ENCODE results near the gene STRN3.
"Not testable (repeated sequence)": the region's sequence is repeated elsewhere in the genome, so short reads cannot be mapped to it uniquely, and the experiment has no call there.

STRN3 gene

GRCh38 chr14:31024577-31025366, 1.4 kb downstream of the STRN3 start:
- DNase-seq (ENCODE audit: low spot score in 2 of 2) (no peak), ATAC-seq (ENCODE audit: low read depth) (no peak)
- Mint-ChIP-seq H3K36me3 (peaks cover 7% of the 10 kb centered on the region), H3K4me1 (peaks cover 25% of the 10 kb centered on the region), H3K27ac (peak overlapping the region; percentile 97), H3K4me3 (peak overlapping the region; percentile 95), H3K9me3 (no peaks in the 10 kb centered on the region), H3K27me3 (no peaks in the 10 kb centered on the region)

GRCh38 chr14:31024010-31024480, 2.1 kb downstream of the STRN3 start:
- Mint-ChIP-seq H3K27me3 (no peaks in the 10 kb centered on the region), H3K4me3 (no peak overlapping the region), H3K4me1 (peaks cover 25% of the 10 kb centered on the region), H3K27ac (peak overlapping the region; percentile 57), H3K36me3 (peaks cover 7% of the 10 kb centered on the region), H3K9me3 (no peaks in the 10 kb centered on the region)
- ATAC-seq (ENCODE audit: low read depth) (no peak), DNase-seq (ENCODE audit: low spot score in 2 of 2) (no peak)

- ATAC-seq (ENCODE audit: low read depth) = no peak
- no peak for DNase-seq (ENCODE audit: low spot score in 2 of 2)
- H3K27me3 Mint-ChIP-seq = no peaks in the 10 kb centered on the region
- no peak overlapping the region for H3K4me3 Mint-ChIP-seq
- H3K9me3 Mint-ChIP-seq = no peaks in the 10 kb centered on the region
- peaks cover 7% of the 10 kb centered on the region for H3K36me3 Mint-ChIP-seq
- peak overlapping the region; percentile 50 for H3K27ac Mint-ChIP-seq
- peaks cover 25% of the 10 kb centered on the region for H3K4me1 Mint-ChIP-seq
These were observed 3.8 kb downstream of the STRN3 start for GRCh38 chr14:31022386-31022785.

GRCh38 chr14:31021576-31021949, 4.6 kb downstream of the STRN3 start:
- DNase-seq (ENCODE audit: low spot score in 2 of 2) = no peak
- peaks cover 19% of the 10 kb centered on the region for H3K4me1 Mint-ChIP-seq
- no peaks in the 10 kb centered on the region for H3K27me3 Mint-ChIP-seq
- peaks cover 7% of the 10 kb centered on the region for H3K36me3 Mint-ChIP-seq
- H3K4me3 Mint-ChIP-seq = no peak overlapping the region
- ATAC-seq (ENCODE audit: low read depth) = no peak
- H3K27ac Mint-ChIP-seq = no peak overlapping the region
- no peaks in the 10 kb centered on the region for H3K9me3 Mint-ChIP-seq

- Mint-ChIP-seq H3K4me1 (peaks cover 19% of the 10 kb centered on the region), H3K9me3 (no peaks in the 10 kb centered on the region), H3K27me3 (no peaks in the 10 kb centered on the region), H3K27ac (no peak overlapping the region), H3K36me3 (peaks cover 7% of the 10 kb centered on the region), H3K4me3 (no peak overlapping the region)
- ATAC-seq (ENCODE audit: low read depth) (no peak), DNase-seq (ENCODE audit: low spot score in 2 of 2) (no peak)
These were observed 5.2 kb downstream of the STRN3 start for GRCh38 chr14:31020834-31021575.

- H3K27me3 Mint-ChIP-seq = no peaks in the 10 kb centered on the region
- H3K4me3 Mint-ChIP-seq = no peak overlapping the region
- peaks cover 7% of the 10 kb centered on the region for H3K36me3 Mint-ChIP-seq
- DNase-seq (ENCODE audit: low spot score in 2 of 2) (no peak), ATAC-seq (ENCODE audit: low read depth) (no peak)
- peaks cover 6% of the 10 kb centered on the region for H3K4me1 Mint-ChIP-seq
- no peaks in the 10 kb centered on the region for H3K9me3 Mint-ChIP-seq
- H3K27ac Mint-ChIP-seq = no peak overlapping the region
These were observed 8.0 kb downstream of the STRN3 start for GRCh38 chr14:31018057-31018645.

GRCh38 chr14:31013841-31014240, 12.3 kb downstream of the STRN3 start:
- H3K36me3 Mint-ChIP-seq = peaks cover 10% of the 10 kb centered on the region
- ATAC-seq (ENCODE audit: low read depth) = no peak
- no peak overlapping the region for H3K4me3 Mint-ChIP-seq

GRCh38 chr14:31010935-31011334, 15.2 kb downstream of the STRN3 start:
- no peaks in the 10 kb centered on the region for H3K9me3 Mint-ChIP-seq
- peaks cover 5% of the 10 kb centered on the region for H3K4me1 Mint-ChIP-seq
- no peak overlapping the region for H3K4me3 Mint-ChIP-seq
- no peak for ATAC-seq (ENCODE audit: low read depth)
- H3K27ac Mint-ChIP-seq = no peak overlapping the region
- peaks cover 11% of the 10 kb centered on the region for H3K36me3 Mint-ChIP-seq
- no peak for DNase-seq (ENCODE audit: low spot score in 2 of 2)
- H3K27me3 Mint-ChIP-seq = no peaks in the 10 kb centered on the region

More at GRCh38 chr14:31013841-31014240, 12.3 kb downstream of the STRN3 start:
- H3K27me3 Mint-ChIP-seq = no peaks in the 10 kb centered on the region
- DNase-seq (ENCODE audit: low spot score in 2 of 2) = no peak
- no peak overlapping the region for H3K27ac Mint-ChIP-seq
- H3K9me3 Mint-ChIP-seq = no peaks in the 10 kb centered on the region
- H3K4me1 Mint-ChIP-seq = peaks cover 2% of the 10 kb centered on the region

GRCh38 chr14:31009836-31010574, 16.2 kb downstream of the STRN3 start:
- DNase-seq (ENCODE audit: low spot score in 2 of 2) (no peak), ATAC-seq (ENCODE audit: low read depth) (no peak)
- peaks cover 2% of the 10 kb centered on the region for H3K4me1 Mint-ChIP-seq
- H3K9me3 Mint-ChIP-seq = no peaks in the 10 kb centered on the region
- no peak overlapping the region for H3K27ac Mint-ChIP-seq
- H3K27me3 Mint-ChIP-seq = no peaks in the 10 kb centered on the region
- H3K36me3 Mint-ChIP-seq = peaks cover 14% of the 10 kb centered on the region
- H3K4me3 Mint-ChIP-seq = no peak overlapping the region

- Mint-ChIP-seq H3K4me1 (peaks cover 5% of the 10 kb centered on the region), H3K4me3 (no peak overlapping the region), H3K27me3 (no peaks in the 10 kb centered on the region), H3K9me3 (no peaks in the 10 kb centered on the region), H3K36me3 (peaks cover 13% of the 10 kb centered on the region), H3K27ac (peak overlapping the region; percentile 80)
- DNase-seq (ENCODE audit: low spot score in 2 of 2) (no peak), ATAC-seq (ENCODE audit: low read depth) (no peak)
These were observed 19.5 kb downstream of the STRN3 start for GRCh38 chr14:31006703-31007102.

- not testable (repeated sequence) for ATAC-seq (ENCODE audit: low read depth); H3K4me3 Mint-ChIP-seq; H3K9me3 Mint-ChIP-seq; H3K4me1 Mint-ChIP-seq; H3K27ac Mint-ChIP-seq; DNase-seq (ENCODE audit: low spot score in 2 of 2); H3K27me3 Mint-ChIP-seq
- H3K36me3 Mint-ChIP-seq = peaks cover 26% of the 10 kb centered on the region
These were observed 22.2 kb downstream of the STRN3 start for GRCh38 chr14:31004007-31004406.

GRCh38 chr14:31003284-31003683, 22.9 kb downstream of the STRN3 start:
- peaks cover 9% of the 10 kb centered on the region for H3K4me1 Mint-ChIP-seq
- no peak for DNase-seq (ENCODE audit: low spot score in 2 of 2)
- ATAC-seq (ENCODE audit: low read depth) = no peak
- H3K27me3 Mint-ChIP-seq = no peaks in the 10 kb centered on the region
- no peak overlapping the region for H3K4me3 Mint-ChIP-seq
- peaks cover 4% of the 10 kb centered on the region for H3K9me3 Mint-ChIP-seq
- H3K36me3 Mint-ChIP-seq = peaks cover 29% of the 10 kb centered on the region
- peak overlapping the region; percentile 17 for H3K27ac Mint-ChIP-seq

GRCh38 chr14:31001339-31001658, 24.9 kb downstream of the STRN3 start:
- Mint-ChIP-seq H3K27ac (no peak overlapping the region), H3K36me3 (peaks cover 33% of the 10 kb centered on the region), H3K4me1 (peaks cover 9% of the 10 kb centered on the region), H3K27me3 (no peaks in the 10 kb centered on the region), H3K9me3 (peaks cover 4% of the 10 kb centered on the region), H3K4me3 (no peak overlapping the region)
- DNase-seq (ENCODE audit: low spot score in 2 of 2) (no peak), ATAC-seq (ENCODE audit: low read depth) (no peak)

Data from memory B cell (primary cell).